Subcutaneous adipose tissue (tissue), 4 donors: ENCODE data around the gene MKI67. TPM values are rescaled to one million over a fixed set of nuclear protein-coding genes. Genes with fewer than 3 reads are reported as not detected.

Experiments
- CTCF ChIP-seq: fragments of 450-650 bp; IDR thresholded peaks from one replicate; pipeline ENCODE4 v1.5.1; 2016; ENCODE audit warnings: low read depth, mild to moderate bottlenecking, control low read depth, antibody characterized with exemption, moderate library complexity
- total RNA-seq, 4 donors: library from RNA; depleted of rRNA; stranded (reverse); fragments of >200 nt; gene quantifications; one replicate each; pipeline ENCODE4 v1.1.0, GENCODE V29; 2016

MKI67 gene
- total RNA-seq, 4 donors from 2014 or later: 0.49 to 6.5 (median 3.1) TPM

- no peak for TF ChIP-seq CTCF
Measured at GRCh38 chr10:128114901-128115300, 11.3 kb downstream of the MKI67 start.

DNA sequence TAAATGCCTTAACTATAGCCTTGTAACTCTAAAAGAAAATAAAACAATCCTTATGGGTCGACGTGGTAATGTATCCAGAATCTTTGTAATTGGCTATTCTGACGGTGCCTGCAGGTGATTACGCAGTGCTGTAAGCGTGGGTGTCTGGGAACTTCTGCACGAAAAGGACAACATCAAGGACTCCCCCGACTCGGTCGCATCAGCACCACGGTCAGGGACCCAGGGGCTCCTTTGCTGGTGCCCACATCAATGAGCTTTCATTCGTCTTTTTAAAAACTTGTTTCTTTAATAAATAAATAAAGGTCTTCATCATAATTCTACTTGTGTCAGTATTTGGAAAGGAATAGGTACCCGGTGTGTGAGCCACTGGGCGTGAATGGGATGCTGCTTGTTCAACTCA is 13.2 kb downstream of the MKI67 start:
- no peak for TF ChIP-seq CTCF

DNA sequence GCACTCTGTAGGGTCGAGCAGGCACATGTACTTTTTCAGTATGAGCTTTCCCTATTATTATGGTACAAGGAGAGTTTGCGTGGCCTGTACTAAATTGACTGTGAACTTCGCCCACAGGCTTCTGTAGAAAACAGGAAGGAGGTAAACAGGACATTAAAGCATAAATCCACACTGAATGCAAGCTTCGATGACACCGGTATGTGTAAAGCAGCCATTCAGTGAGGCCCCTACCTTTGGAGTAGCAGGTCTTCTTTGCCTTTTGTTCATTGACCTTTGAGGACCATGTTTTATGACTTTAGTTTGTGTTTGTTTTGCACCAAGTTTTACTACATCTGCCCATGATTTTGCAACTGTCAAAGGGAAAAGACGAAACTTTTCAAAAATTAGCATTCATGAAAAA is 14.5 kb downstream of the MKI67 start:
- TF ChIP-seq CTCF: no peak

DNA sequence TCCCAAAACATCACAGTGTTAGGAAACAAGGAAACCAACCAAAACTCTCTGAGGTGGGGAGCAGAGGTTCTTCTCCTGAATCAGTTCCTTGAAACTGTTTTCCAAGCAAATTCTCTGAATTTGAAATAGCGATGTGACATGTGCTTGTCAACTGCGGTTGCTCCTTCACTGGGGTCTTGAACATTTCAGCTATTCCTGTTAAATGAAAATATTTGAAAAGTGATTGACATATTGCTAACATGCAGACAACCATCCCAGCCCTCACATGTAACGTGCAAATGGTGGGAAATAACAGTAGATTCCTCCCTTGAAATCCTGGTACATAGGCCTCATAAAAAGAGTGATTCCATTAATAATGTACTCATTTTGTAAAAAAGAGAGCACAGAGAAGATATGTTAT is 15.9 kb downstream of the MKI67 start:
- TF ChIP-seq CTCF: no peak

- no peak for TF ChIP-seq CTCF
Measured at GRCh38 chr10:128109707-128110106, 16.5 kb downstream of the MKI67 start.

DNA sequence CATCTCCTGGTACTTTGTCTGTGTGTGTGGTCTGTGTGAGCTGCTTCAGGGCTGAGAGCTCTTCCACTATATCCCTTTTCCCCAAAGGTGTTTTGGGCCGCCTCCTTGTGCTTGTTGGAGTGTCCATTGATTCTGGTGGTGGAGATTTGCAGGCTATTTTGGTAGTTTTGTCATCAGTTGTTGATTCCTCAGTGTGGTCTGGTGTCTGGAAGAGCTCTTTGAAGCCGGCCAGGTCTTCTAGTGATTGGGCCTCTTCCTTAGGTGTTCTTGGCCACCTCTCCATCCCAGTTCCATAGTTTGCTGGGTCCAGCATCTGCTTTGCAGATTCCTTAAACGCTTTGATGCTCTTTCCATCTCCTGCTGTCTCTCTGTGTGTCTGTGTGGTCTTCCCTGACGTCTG is 20.8 kb downstream of the MKI67 start:
- no peak for TF ChIP-seq CTCF

DNA sequence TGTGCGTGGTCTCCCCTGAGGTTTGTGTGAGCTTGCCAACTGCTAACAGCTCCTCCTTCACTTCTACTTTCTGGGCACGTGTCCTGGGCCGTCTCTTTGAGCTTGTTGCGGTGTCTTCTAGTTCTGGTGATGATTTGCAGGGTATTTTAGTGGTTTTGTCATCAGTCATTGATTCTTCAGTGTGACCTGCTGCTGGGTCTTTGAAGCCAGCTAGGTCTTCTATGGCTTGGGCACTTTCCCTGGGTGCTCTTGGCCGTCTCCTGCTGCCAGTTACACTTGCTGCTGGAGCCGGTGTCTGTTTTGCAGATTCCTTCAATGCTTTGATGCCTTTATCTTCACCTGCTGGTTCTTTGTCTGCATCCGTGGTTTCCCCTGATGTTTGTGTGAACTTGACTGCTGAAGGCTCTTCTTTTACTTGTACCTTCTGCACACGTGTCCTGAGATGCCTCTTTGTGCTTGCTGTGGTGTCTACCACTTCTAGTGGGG is 23.0 kb downstream of the MKI67 start:
- TF ChIP-seq CTCF: no peak
